GM18870 (cell line): Measurements from ENCODE around the gene MBNL1.

Experiments
- ATAC-seq: cut with Tn5 transposase; IDR thresholded peaks from one replicate; pipeline ENCODE4 v1.9.1; 2021; ENCODE audit warnings: moderate library complexity; ENCODE audit not compliant: unreplicated experiment

Gene MBNL1

GRCh38 chr3:152295344-152295743 lies 26.6 kb downstream of the MBNL1 start:
- no peak for ATAC-seq

- ATAC-seq, result no peak
Observed at GRCh38 chr3:152295806-152296205, 27.1 kb downstream of the MBNL1 start.

- ATAC-seq, result no peak
Observed at GRCh38 chr3:152296382-152296781, 27.7 kb downstream of the MBNL1 start.

- ATAC-seq, result no peak
Observed at GRCh38 chr3:152296971-152297370, 28.2 kb downstream of the MBNL1 start.

GRCh38 chr3:152298393-152299248 lies 29.9 kb downstream of the MBNL1 start:
- peak; percentile 39 for ATAC-seq

GRCh38 chr3:152299249-152299976 lies 30.7 kb downstream of the MBNL1 start:
- ATAC-seq, result no peak

- ATAC-seq, result no peak
Observed at GRCh38 chr3:152300029-152300731, 31.5 kb downstream of the MBNL1 start.

GRCh38 chr3:152301745-152302181 lies 33.0 kb downstream of the MBNL1 start:
- ATAC-seq, result no peak

- ATAC-seq, result peak; percentile 80
Observed at GRCh38 chr3:152302521-152303021, 33.8 kb downstream of the MBNL1 start.

- no peak for ATAC-seq
Observed at GRCh38 chr3:152304160-152304559, 35.4 kb downstream of the MBNL1 start.

- no peak for ATAC-seq
Observed at GRCh38 chr3:152305075-152305474, 36.3 kb downstream of the MBNL1 start.

- no peak for ATAC-seq
Observed at GRCh38 chr3:152307829-152308474, 39.2 kb downstream of the MBNL1 start.

GRCh38 chr3:152308475-152308844 lies 39.7 kb downstream of the MBNL1 start:
- no peak for ATAC-seq

GRCh38 chr3:152309031-152309430 lies 40.3 kb downstream of the MBNL1 start:
- no peak for ATAC-seq

- ATAC-seq, result no peak
Observed at GRCh38 chr3:152309535-152310307, 41.0 kb downstream of the MBNL1 start.

GRCh38 chr3:152313430-152313829 lies 44.7 kb downstream of the MBNL1 start:
- ATAC-seq, result no peak

- ATAC-seq, result no peak
Observed at GRCh38 chr3:152313914-152314313, 45.2 kb downstream of the MBNL1 start.

- no peak for ATAC-seq
Observed at GRCh38 chr3:152314677-152315353, 46.1 kb downstream of the MBNL1 start.

- ATAC-seq, result no peak
Observed at GRCh38 chr3:152315623-152316022, 46.9 kb downstream of the MBNL1 start.

- ATAC-seq, result no peak
Observed at GRCh38 chr3:152316318-152316717, 47.6 kb downstream of the MBNL1 start.
